HG02943 (cell line): ENCODE results near the gene CIT.
"Not testable (repeated sequence)": the region's sequence is repeated elsewhere in the genome, so short reads cannot be mapped to it uniquely, and the experiment has no call there.

Experiments
- ATAC-seq: cut with Tn5 transposase; IDR thresholded peaks from one replicate; pipeline ENCODE4 v1.9.1; 2021; ENCODE audit warnings: mild to moderate bottlenecking, low read depth, moderate library complexity; ENCODE audit not compliant: unreplicated experiment

CIT gene

GRCh38 chr12:119876761-119877638 is at the start of gene CIT:
CIT (minus strand) TSS chr12:119877320; CDS start chr12:119876168, 1,152 bp downstream.
- ATAC-seq = peak; percentile 96

GRCh38 chr12:119925269-119925668 is 48.1 kb upstream of the CIT start:
- ATAC-seq = no peak

- no peak for ATAC-seq
These were observed 42.9 kb upstream of the CIT start for GRCh38 chr12:119920064-119920463.

GRCh38 chr12:119915894-119916510 is 38.9 kb upstream of the CIT start:
- ATAC-seq = no peak

- ATAC-seq = no peak
These were observed 37.5 kb upstream of the CIT start for GRCh38 chr12:119914666-119915065.

GRCh38 chr12:119913536-119914330 is 36.6 kb upstream of the CIT start:
- no peak for ATAC-seq

- no peak for ATAC-seq
These were observed 34.1 kb upstream of the CIT start for GRCh38 chr12:119911182-119911581.

- ATAC-seq = no peak
These were observed 33.5 kb upstream of the CIT start for GRCh38 chr12:119910586-119910985.

- no peak for ATAC-seq
These were observed 25.0 kb upstream of the CIT start for GRCh38 chr12:119902084-119902509.

GRCh38 chr12:119901670-119902069 is 24.6 kb upstream of the CIT start:
- ATAC-seq = no peak

- ATAC-seq = no peak
These were observed 17.8 kb upstream of the CIT start for GRCh38 chr12:119894916-119895315.

GRCh38 chr12:119892611-119893010 is 15.5 kb upstream of the CIT start:
- ATAC-seq = not testable (repeated sequence)

GRCh38 chr12:119885549-119885948 is 8.4 kb upstream of the CIT start:
- no peak for ATAC-seq

- ATAC-seq = not testable (repeated sequence)
These were observed 6.7 kb upstream of the CIT start for GRCh38 chr12:119883791-119884190.

- no peak for ATAC-seq
These were observed 6.1 kb upstream of the CIT start for GRCh38 chr12:119883237-119883636.

GRCh38 chr12:119877639-119877948 is 474 bp upstream of the CIT start:
- no peak for ATAC-seq

GRCh38 chr12:119870457-119870856 is 6.7 kb downstream of the CIT start:
- ATAC-seq = no peak

GRCh38 chr12:119869720-119870119 is 7.4 kb downstream of the CIT start:
- ATAC-seq = no peak

GRCh38 chr12:119868992-119869391 is 8.1 kb downstream of the CIT start:
- ATAC-seq = no peak

- no peak for ATAC-seq
These were observed 12.5 kb downstream of the CIT start for GRCh38 chr12:119864591-119864990.

- ATAC-seq = no peak
These were observed 17.9 kb downstream of the CIT start for GRCh38 chr12:119859241-119859640.
